Mucosa of descending colon (tissue), 3 donors: ENCODE measurements around the gene INTS3. TPM values are rescaled to one million over a fixed set of nuclear protein-coding genes. Genes with fewer than 3 reads are reported as not detected.

Source experiments
- ATAC-seq: fragments of 200-7000 bp; cut with Tn5 transposase; one replicate; pipeline ENCODE4 v1.9.1; 2020; ENCODE audit warnings: mild to moderate bottlenecking, moderate library complexity
- DNase-seq, 3 donors: peaks; one replicate each; pipeline ENCODE4 v3.0.0-alpha.2; 2020
- H3K36me3 ChIP-seq: fragments of 200-600 bp; one replicate; pipeline ENCODE4 v1.8.0; 2021; ENCODE audit warnings: low read depth, mild to moderate bottlenecking
- H3K4me1 ChIP-seq: fragments of 200-600 bp; one replicate; pipeline ENCODE4 v1.8.0; 2021; ENCODE audit warnings: low read depth, mild to moderate bottlenecking
- H3K4me3 ChIP-seq: fragments of 200-600 bp; one replicate; pipeline ENCODE4 v1.8.0; 2021; ENCODE audit warnings: mild to moderate bottlenecking
- H3K9me3 ChIP-seq: fragments of 200-600 bp; one replicate; pipeline ENCODE4 v1.8.0; 2021; ENCODE audit warnings: mild to moderate bottlenecking
- intact Hi-C, 2 donors: fragments of 100-400 bp; cut with DNase I in 1 of 2; cut with micrococcal nuclease in 1 of 2; formaldehyde crosslinking; loops; one replicate each; pipeline versions ENCODE4 v1.11.0 to v1.11.1; 2022; cut with DNase I, micrococcal nuclease
- total RNA-seq, 3 donors: library from RNA; stranded (reverse); fragmentation: NEBNext Ultra II Directional in 2 of 3; extraction: Animal tissue kit (Norgen Biotek cat#: 25700) in 2 of 3; gene quantifications; one replicate each; pipeline versions ENCODE4 v1.2.1 to v1.2.4, GENCODE V29; 2021 to 2023
- TF ChIP-seq, protein P1 (sequence below): fragments of 200-600 bp; IDR thresholded peaks from one replicate; pipeline ENCODE4 v1.8.0; 2022; ENCODE audit warnings: antibody characterized with exemption, mild to moderate bottlenecking
- donor health status: DM: no; HTN: no; CAD: no; lungs with moderate emphysema.
- donor health status: DM: no; HTN: no; CAD: no.
- donor health status: DM: no; HTN: yes; CAD: no.

The INTS3 gene
- total RNA-seq, 3 donors from 2014 or later, result 30.6 to 52.3 (median 36.1) TPM

DNA sequence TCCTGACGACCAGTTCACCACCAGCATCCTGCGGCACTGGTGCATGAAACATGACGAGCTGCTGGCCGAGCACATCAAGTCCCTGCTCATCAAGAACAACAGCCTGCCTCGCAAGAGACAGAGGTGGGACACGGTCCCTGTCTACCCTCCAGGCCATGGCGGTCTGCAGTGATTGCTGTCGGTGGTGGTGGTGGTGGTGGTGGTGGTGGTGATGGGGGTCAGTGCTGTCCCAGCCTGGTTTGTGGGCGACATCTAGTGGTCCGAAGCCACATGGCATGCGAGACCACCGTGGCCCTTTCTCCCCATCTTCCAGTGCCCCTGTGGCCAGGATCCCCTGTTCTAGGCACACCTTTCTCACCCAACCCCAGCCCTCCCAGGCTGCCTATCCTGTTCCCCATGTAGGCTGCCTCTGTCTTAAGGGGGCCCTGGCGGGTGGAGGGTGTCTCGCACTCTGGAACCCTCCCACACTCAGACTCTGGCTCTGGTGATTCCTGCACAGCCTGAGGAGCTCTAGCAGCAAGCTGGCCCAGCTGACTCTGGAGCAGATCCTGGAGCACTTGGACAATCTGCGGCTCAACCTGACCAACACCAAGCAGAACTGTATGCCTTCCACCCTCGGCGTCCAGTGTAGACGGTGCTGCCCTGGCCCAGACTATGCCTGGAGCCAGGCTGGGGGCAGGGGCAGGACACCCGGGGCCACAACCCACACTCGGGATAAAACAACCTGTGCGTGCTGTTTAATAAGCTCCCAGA lies 44.2 kb downstream of the INTS3 start:
- intact Hi-C loops, result no loop called here
- Histone ChIP-seq H3K4me3 (no peak overlapping the region), H3K36me3 (no peaks in the 10 kb centered on the region), H3K9me3 (no peaks in the 10 kb centered on the region), H3K4me1 (peaks cover 33% of the 10 kb centered on the region)
- TF ChIP-seq, protein P1, sequence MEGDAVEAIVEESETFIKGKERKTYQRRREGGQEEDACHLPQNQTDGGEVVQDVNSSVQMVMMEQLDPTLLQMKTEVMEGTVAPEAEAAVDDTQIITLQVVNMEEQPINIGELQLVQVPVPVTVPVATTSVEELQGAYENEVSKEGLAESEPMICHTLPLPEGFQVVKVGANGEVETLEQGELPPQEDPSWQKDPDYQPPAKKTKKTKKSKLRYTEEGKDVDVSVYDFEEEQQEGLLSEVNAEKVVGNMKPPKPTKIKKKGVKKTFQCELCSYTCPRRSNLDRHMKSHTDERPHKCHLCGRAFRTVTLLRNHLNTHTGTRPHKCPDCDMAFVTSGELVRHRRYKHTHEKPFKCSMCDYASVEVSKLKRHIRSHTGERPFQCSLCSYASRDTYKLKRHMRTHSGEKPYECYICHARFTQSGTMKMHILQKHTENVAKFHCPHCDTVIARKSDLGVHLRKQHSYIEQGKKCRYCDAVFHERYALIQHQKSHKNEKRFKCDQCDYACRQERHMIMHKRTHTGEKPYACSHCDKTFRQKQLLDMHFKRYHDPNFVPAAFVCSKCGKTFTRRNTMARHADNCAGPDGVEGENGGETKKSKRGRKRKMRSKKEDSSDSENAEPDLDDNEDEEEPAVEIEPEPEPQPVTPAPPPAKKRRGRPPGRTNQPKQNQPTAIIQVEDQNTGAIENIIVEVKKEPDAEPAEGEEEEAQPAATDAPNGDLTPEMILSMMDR, result no peak
- ATAC-seq, result no peak
- no peak for DNase-seq

DNA sequence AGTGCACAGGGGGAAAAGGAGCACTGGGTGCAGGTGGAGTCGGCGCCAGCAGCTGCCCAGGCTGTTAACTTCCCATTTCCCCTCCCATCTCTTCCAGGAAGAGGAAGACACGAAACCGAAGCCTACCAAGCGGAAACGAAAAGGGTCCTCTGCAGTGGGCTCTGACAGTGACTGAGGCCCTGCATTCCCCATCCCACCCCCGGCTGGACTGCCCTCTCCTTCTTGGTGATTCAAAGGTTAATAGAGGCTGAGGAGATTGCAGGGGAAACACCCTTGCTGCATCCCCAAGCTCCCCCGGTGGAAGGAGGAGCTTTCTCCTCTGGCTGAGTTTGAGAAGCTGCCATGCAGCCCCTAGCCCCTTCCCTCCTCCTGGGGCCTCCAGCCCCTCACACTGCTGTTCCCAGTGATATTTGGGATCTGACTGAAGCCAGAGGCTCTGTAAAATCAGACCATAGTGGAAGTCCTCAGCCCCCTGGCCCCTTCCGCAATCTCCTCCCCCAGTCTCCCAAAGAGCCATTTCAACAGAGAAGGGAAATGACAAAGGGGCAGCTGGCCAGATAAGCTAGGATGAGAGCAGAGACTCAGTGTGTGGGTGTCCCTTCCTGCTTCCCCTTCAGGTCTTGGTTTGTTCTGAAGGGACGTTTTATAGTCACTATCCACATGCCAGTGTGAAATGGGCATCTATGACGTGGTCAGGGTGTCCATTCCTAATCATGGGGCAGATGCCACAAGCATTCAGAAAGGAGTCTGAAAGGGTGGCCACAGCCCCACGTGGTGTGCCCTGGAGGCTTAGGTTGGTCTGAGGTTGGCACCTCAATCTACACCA lies 45.5 kb downstream of the INTS3 start:
- ATAC-seq, result no peak
- intact Hi-C loops, result no loop called here

DNA sequence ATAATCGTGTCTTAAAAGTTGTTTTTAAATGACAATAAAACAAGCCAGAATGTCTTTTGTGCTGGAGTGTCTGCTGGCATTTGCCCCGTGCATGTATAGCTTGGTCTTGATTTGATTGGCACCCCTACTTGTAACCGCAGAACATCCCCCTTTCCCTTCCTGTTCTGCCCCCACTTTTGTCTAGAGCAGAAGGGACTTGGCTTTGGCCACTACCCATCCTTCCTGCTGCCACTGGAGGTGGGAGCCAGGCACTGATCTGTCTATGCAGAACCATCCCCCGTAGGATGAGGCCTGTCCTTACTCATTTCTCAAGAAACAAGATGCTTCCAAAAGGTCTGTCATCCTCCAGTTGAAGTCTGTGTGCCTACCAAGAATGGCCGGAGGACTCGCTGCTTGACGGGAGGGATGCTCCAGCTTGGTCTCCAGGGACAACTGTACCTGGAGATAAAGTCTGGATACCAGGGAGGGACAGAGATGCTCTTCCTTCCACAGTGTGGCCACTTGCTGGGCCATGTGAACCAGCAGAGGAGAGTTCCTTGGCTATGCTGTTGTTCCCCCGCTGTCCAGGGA lies 46.3 kb downstream of the INTS3 start:
- no peak overlapping the region for H3K4me3 ChIP-seq
- no peaks in the 10 kb centered on the region for H3K9me3 ChIP-seq
- H3K36me3 ChIP-seq, result no peaks in the 10 kb centered on the region
- peaks cover 20% of the 10 kb centered on the region for H3K4me1 ChIP-seq
- TF ChIP-seq, protein P1, result no peak
- intact Hi-C loops, result no loop called here
- DNase-seq (peak in 1 of 3 donors; percentile 23), ATAC-seq (no peak)

More for the DNA sequence above, 45.5 kb downstream of the INTS3 start:
- no peaks in the 10 kb centered on the region for H3K9me3 ChIP-seq
- no peaks in the 10 kb centered on the region for H3K36me3 ChIP-seq
- TF ChIP-seq, protein P1, result no peak
- H3K4me3 ChIP-seq, result no peak overlapping the region
- H3K4me1 ChIP-seq, result peaks cover 28% of the 10 kb centered on the region
- DNase-seq, result peak in 1 of 3 donors; percentile 24

DNA sequence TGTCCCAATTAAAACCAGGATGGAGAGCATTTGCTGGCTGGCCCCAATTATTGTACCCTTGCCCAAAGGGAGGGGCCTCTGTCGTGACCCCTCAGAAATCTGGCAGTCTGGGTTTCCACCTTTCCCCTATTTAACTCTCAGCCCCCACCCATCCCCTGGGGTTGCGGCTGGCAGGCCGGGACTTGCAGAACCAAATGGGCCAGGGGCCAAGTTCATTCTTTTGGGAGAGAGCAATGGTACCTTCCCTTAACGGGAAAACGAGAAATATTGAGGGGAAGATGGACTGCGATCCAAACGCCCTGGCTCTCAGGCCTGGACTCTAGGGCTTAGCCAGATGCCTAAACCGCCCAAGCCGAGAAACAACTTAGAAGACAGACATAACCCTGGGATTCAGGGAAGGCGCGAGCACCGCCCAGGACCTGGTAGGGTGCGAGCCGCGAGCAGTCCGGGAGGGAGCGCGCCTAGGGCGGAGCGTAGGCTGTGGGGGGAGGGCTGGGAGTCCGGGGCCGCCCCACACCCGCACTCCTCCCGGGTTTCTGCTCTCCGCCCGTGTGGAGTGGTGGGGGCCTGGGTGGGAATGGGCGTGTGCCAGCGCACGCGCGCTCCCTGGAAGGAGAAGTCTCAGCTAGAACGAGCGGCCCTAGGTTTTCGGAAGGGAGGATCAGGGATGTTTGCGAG lies 47.1 kb downstream of the INTS3 start, which contains the start of gene SLC27A3:
Gene SLC27A3, plus strand, starts transcription at position 628 of the 678 bp plus-strand sequence. CDS start 91 bp downstream, outside the sequence.
- TF ChIP-seq, protein P1, result no peak
- intact Hi-C loops, result no loop called here
- peak within 1 kb of the TSS; percentile 52 for H3K4me3 ChIP-seq
- H3K9me3 ChIP-seq, result no peaks in the 10 kb centered on the region
- DNase-seq (peak; percentile 71 to 86 (median 86)), ATAC-seq (peak; percentile 78)
- no peaks in the 10 kb centered on the region for H3K36me3 ChIP-seq
- peaks cover 18% of the 10 kb centered on the region for H3K4me1 ChIP-seq
